Renal cortex interstitium (tissue), 15 donors: ENCODE data around the gene GLCE. TPM values are rescaled to one million over a fixed set of nuclear protein-coding genes. Genes with fewer than 3 reads are reported as not detected.

Source experiments
- DNase-seq, 11 donors: peaks; one replicate each; pipeline ENCODE4 v3.0.0-alpha.2; 2013; ENCODE audit warnings: low read depth in 9 of 11, low spot score in 4 of 11; ENCODE audit errors: extremely low read depth in 1 of 11
- long read RNA-seq, 16 experiments: transcript quantifications; one replicate each; lab custom pipeline, GENCODE V29; 2026
- polyA plus RNA-seq, 3 donors: library from polyadenylated mRNA; unstranded; fragments of 120-200 nt; gene quantifications; one replicate each; pipeline ENCODE4 v1.2.1, GENCODE V29; 2013; ENCODE audit not compliant: insufficient read length in 3 of 3

Gene GLCE
- 10 to 100 TPM; 42.0 to 53.9 (median 43.7) TPM for polyA plus RNA-seq
- long read RNA-seq, donor 1, full-length matches to known transcripts: 11 of 19 reads
- long read RNA-seq, donor 1, partial matches to known transcripts: 8 of 19 reads
- long read RNA-seq, donor 1, other reads (novel, unspliced or antisense): 0 of 19 reads
- long read RNA-seq, donor 2, full-length matches to known transcripts: 6 of 11 reads
- long read RNA-seq, donor 2, partial matches to known transcripts: 0 of 11 reads
- long read RNA-seq, donor 2, other reads (novel, unspliced or antisense): 5 of 11 reads
- long read RNA-seq, donor 3, full-length matches to known transcripts: 10 of 10 reads
- long read RNA-seq, donor 3, partial matches to known transcripts: 0 of 10 reads
- long read RNA-seq, donor 3, other reads (novel, unspliced or antisense): 0 of 10 reads
- long read RNA-seq, donor 4, full-length matches to known transcripts: 8 of 8 reads
- long read RNA-seq, donor 4, partial matches to known transcripts: 0 of 8 reads
- long read RNA-seq, donor 4, other reads (novel, unspliced or antisense): 0 of 8 reads
- long read RNA-seq, donor 5: 0 reads
- long read RNA-seq, donor 6, full-length matches to known transcripts: 10 of 10 reads
- long read RNA-seq, donor 6, partial matches to known transcripts: 0 of 10 reads
- long read RNA-seq, donor 6, other reads (novel, unspliced or antisense): 0 of 10 reads
- long read RNA-seq, donor 7, full-length matches to known transcripts: 9 of 9 reads
- long read RNA-seq, donor 7, partial matches to known transcripts: 0 of 9 reads
- long read RNA-seq, donor 7, other reads (novel, unspliced or antisense): 0 of 9 reads
- long read RNA-seq, donor 8: 0 reads
- long read RNA-seq, donor 9, full-length matches to known transcripts: 9 of 9 reads
- long read RNA-seq, donor 9, partial matches to known transcripts: 0 of 9 reads
- long read RNA-seq, donor 9, other reads (novel, unspliced or antisense): 0 of 9 reads
- long read RNA-seq, donor 10, full-length matches to known transcripts: 6 of 6 reads
- long read RNA-seq, donor 10, partial matches to known transcripts: 0 of 6 reads
- long read RNA-seq, donor 10, other reads (novel, unspliced or antisense): 0 of 6 reads
- long read RNA-seq, donor 11, full-length matches to known transcripts: 10 of 10 reads
- long read RNA-seq, donor 11, partial matches to known transcripts: 0 of 10 reads
- long read RNA-seq, donor 11, other reads (novel, unspliced or antisense): 0 of 10 reads
- long read RNA-seq, donor 12, full-length matches to known transcripts: 4 of 21 reads
- long read RNA-seq, donor 12, partial matches to known transcripts: 17 of 21 reads
- long read RNA-seq, donor 12, other reads (novel, unspliced or antisense): 0 of 21 reads
- long read RNA-seq, donor 13: 0 reads
- long read RNA-seq, donor 14, full-length matches to known transcripts: 4 of 4 reads
- long read RNA-seq, donor 14, partial matches to known transcripts: 0 of 4 reads
- long read RNA-seq, donor 14, other reads (novel, unspliced or antisense): 0 of 4 reads
- long read RNA-seq, donor 15, full-length matches to known transcripts: 5 of 5 reads
- long read RNA-seq, donor 15, partial matches to known transcripts: 0 of 5 reads
- long read RNA-seq, donor 15, other reads (novel, unspliced or antisense): 0 of 5 reads
- long read RNA-seq, donor 16, full-length matches to known transcripts: 24 of 31 reads
- long read RNA-seq, donor 16, partial matches to known transcripts: 0 of 31 reads
- long read RNA-seq, donor 16, other reads (novel, unspliced or antisense): 7 of 31 reads

GRCh38 chr15:69160141-69160993 is at the start of gene GLCE:
Gene GLCE, plus strand, starts transcription at chr15:69160635. Its CDS starts 95,172 bp downstream, at chr15:69255807.
- peak; percentile 88 to 97 (median 95) for DNase-seq

- peak in 6 of 11 donors; percentile 26 to 66 (median 55) for DNase-seq
Measured at GRCh38 chr15:69114331-69114928, 46.0 kb upstream of the GLCE start.

- DNase-seq: no peak
Measured at GRCh38 chr15:69115031-69115430, 45.4 kb upstream of the GLCE start.

- no peak for DNase-seq
Measured at GRCh38 chr15:69116391-69116790, 44.0 kb upstream of the GLCE start.

GRCh38 chr15:69117431-69117871 is 43.0 kb upstream of the GLCE start:
- DNase-seq: no peak

- DNase-seq: no peak
Measured at GRCh38 chr15:69118089-69118488, 42.3 kb upstream of the GLCE start.

- DNase-seq: no peak
Measured at GRCh38 chr15:69119001-69119400, 41.4 kb upstream of the GLCE start.

- DNase-seq: no peak
Measured at GRCh38 chr15:69119683-69120395, 40.6 kb upstream of the GLCE start.

GRCh38 chr15:69120732-69121131 is 39.7 kb upstream of the GLCE start:
- DNase-seq: no peak

- DNase-seq: no peak
Measured at GRCh38 chr15:69121198-69121828, 39.1 kb upstream of the GLCE start.

GRCh38 chr15:69125236-69125635 is 35.2 kb upstream of the GLCE start:
- DNase-seq: no peak

- DNase-seq: no peak
Measured at GRCh38 chr15:69126054-69126469, 34.4 kb upstream of the GLCE start.

GRCh38 chr15:69127306-69127705 is 33.1 kb upstream of the GLCE start:
- DNase-seq: no peak

- DNase-seq: no peak
Measured at GRCh38 chr15:69128667-69129311, 31.6 kb upstream of the GLCE start.
